GM18511 (cell line): ENCODE results near the gene EAPP.
"Not testable (repeated sequence)": the region's sequence is repeated elsewhere in the genome, so short reads cannot be mapped to it uniquely, and the experiment has no call there.

Source experiments
- ATAC-seq: cut with Tn5 transposase; IDR thresholded peaks from one replicate; pipeline ENCODE4 v1.9.1; 2021; ENCODE audit warnings: mild to moderate bottlenecking, moderate library complexity; ENCODE audit not compliant: unreplicated experiment

The EAPP gene

GRCh38 chr14:34538871-34539406 lies 562 bp downstream of the EAPP start:
- ATAC-seq, result peak; percentile 17

DNA sequence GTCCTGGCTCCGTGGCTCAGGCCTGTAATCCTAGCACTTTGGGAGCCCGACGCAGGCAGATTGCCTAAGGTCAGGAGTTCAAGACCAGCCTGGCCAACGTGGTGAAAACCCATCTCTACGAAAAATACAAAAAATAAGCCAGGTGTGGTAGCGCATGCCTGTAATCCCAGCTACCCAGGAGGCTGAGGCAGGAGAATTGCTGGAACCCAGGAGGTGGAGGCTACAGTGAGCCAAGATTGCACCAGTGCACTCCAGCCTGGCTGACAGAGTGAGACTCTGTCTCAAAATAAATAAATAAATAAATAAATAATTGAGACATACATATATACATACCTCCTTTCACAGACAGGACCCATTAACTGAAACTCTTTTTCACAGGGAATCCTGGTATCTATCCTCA lies 1.4 kb downstream of the EAPP start:
- not testable (repeated sequence) for ATAC-seq

- ATAC-seq, result no peak
Observed at GRCh38 chr14:34537677-34538009, 1.9 kb downstream of the EAPP start.

GRCh38 chr14:34536951-34537676 lies 2.4 kb downstream of the EAPP start:
- ATAC-seq, result no peak

- ATAC-seq, result no peak
Observed at GRCh38 chr14:34527591-34527990, 11.9 kb downstream of the EAPP start.

- ATAC-seq, result not testable (repeated sequence)
Observed at GRCh38 chr14:34524216-34524615, 15.3 kb downstream of the EAPP start.

DNA sequence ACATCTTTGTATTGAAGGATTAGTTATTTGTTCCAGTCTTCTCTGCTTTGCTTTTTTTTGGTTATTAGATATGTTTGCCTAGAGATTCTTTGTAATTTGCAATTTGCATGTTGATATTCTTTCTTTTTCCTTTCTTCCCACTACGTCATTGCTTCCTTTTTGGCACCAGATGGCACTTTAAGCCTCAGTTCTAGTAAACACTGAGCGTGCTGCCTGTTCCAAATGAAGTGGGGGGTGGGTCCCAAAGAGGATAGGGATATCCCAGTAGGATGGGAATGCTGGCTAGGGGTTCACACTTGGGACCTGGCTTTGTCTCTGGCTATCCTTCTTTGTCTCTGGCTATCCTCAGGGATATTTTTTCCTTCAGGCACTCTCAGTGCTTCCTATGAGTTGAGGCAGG lies 17.0 kb downstream of the EAPP start:
- ATAC-seq, result no peak

DNA sequence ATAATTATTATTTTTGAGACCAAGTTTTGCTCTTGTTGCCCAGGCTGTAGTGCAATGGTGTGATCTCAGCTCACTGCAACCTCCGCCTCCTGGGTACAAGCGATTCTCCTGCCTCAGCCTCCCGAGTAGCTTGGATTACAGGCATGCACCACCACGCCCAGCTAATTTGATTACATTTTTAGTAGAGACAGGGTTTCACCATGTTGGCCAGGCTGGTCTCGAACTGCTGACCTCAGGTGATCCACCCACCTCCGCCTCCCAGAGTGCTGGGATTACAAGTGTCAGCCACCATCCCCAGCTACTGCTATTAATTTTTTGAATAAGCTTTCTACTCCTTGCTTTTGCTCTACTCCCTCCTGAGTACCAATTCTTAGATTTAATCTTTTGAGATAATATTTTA lies 18.4 kb downstream of the EAPP start:
- ATAC-seq, result not testable (repeated sequence)

- ATAC-seq, result not testable (repeated sequence)
Observed at GRCh38 chr14:34520304-34520970, 19.1 kb downstream of the EAPP start.

DNA sequence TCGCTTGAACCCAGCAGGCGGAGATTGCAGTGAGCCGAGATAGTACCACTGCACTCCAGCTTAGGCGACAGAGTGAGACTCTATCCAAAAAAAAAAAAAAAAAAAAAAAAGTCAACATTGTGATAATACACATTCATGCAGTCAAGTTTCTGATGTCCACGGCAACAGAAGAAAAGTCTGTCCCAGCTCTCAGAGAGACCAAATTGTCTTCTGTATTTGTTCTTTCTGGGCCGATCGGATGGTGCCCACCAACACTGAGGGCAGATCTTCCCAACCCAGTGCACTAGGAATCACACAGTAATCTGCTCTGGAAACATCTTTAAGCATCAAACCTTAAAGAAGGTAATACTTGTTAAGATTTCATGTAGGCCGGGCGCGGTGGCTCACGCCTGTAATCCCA lies 31.6 kb downstream of the EAPP start:
- ATAC-seq, result no peak

DNA sequence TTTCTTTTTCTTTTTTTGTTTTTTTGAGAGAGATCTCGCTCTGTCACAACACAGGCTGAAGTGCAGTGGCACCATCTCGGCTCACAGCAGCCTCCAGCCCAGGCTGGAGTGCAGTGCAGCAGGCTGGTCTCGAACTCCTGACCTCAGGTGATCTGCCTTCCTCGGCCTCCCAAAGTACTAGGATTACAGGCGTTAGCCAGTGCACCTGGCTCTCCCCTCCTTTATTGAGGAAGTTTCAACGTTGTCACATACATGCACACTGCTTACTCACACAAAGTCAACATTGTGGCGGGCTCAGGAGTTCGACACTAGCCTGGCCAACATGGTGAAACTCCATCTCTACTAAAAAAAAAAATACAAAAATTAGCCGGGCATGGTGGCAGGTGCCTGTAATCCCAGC lies 32.0 kb downstream of the EAPP start:
- ATAC-seq, result no peak

DNA sequence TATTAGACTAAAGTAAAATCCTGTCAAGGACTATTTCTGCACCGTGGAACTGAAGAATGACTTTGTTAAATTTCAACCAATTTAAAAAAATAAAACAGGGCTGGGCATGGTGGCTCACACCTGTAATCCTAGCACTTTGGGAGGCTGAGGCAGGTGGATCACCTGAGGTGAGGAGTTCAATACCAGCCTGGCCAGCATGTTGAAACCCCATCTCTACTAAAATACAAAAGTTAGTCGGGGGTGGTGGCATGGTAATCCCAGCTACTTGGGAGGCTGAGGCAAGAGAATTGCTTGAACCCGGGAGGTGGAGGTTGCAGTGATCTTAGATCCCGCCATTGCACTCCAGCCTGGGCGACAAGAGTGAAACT lies 34.4 kb downstream of the EAPP start:
- ATAC-seq, result not testable (repeated sequence)

DNA sequence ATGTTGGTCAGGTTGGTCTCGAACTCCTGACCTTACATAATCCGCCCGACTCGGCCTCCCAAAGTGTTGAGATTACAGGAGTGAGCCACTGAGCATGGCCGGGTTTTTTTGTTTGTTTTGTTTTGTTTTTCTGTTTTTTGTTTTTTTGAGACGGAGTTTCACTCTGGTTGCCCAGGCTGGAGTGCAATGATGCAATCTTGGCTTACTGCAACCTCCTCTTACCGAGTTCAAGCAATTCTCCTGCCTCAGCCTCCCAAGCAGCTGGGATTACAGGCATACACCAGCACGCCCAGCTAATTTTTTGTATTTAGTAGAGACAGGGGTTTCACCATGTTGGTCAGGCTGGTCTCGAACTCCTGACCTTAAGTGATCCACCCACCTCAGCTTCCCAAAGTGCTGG lies 35.5 kb downstream of the EAPP start:
- ATAC-seq, result not testable (repeated sequence)

DNA sequence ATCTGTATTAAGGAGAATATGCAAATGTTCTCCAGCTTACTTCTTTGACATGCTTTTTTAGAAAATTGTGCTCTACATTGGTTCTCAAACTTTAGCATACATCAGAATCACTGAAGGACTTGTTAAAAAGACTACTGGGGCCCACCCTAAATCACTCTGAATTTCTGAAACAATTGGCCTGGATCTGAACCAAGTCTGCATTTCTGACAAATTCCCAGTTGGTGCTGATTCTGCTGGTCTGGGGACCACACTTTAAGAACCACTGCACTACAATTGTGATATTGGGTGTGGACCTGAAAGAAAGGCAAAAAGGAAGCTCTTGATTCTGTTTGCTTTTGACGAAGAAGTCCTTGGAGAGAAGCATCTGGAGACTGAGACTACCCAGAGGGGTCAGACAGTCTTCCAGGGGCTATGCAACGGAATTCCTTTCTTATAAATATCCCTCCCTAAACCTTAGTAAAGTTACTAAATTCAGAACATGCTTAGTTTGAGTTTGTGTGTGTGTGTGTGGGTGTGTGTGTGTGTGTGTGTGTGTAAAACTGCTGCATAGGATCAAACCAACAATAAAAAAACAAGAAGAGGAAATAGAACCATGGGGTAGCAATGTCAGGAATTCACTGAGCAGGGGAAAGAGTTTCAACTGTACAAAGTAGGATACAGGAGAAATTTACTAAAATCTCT lies 36.8 kb downstream of the EAPP start:
- ATAC-seq, result no peak

- no peak for ATAC-seq
Observed at GRCh38 chr14:34502001-34502400, 37.5 kb downstream of the EAPP start.

DNA sequence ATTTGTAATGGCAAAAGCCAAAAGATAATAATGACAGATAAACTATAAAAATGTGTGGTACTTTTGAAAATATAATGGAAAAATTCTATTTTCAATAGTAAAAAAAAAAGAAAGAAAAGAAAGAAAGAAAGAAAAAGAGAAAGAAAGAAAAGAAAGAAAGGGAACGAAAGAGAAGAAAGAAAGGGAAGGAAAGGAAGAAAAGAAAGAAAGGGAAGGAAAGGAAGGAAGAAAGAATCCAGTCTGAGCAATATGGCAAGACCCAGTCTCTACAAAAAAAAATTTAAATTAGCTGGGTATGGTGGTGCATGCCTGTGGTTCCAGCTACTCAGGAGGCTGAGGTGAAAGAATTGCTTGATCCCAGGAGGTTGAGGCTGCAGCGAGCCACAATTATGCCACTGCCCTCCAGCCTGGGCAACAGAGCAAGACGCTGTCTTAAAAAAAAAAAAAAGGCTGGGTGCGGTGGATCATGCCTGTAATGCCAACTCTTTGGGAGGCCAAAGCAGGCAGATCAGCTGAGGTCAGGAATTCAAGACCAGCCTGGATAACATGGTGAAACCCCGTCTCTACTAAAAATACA lies 38.4 kb downstream of the EAPP start:
- ATAC-seq, result no peak

DNA sequence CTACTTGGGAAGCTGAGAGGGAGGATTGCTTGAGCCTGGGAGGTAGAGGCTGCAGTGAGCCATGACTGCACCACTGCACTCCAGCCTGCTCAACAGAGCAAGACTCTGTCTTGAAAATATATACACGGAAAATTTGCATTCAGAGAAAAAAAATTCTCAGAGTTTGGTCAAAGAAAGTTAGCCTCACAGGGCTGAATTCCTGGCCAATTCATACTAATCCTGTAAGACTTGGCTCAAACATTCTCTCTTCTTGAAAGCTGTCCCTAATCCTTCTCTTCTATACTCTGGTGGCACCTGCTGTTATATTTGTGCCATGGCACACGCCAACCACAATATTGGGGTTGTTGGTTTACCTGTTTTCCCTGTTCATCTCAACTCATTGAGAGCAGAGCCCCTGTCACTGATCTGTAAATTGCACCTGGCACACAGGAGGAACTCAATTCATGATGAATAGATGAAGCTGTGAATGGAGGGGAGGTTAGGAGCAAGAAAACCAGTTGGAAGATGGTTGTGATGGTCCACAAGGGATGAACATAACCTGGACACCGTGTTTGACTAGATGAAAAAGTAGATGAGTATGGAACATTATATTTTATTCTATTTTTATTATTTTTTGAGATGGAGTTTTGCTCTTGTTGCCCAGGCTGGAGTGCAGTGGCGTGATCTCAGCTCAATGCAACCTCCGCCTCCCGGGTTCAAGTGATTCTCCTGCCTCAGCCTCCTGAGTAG lies 40.7 kb downstream of the EAPP start:
- ATAC-seq, result no peak

DNA sequence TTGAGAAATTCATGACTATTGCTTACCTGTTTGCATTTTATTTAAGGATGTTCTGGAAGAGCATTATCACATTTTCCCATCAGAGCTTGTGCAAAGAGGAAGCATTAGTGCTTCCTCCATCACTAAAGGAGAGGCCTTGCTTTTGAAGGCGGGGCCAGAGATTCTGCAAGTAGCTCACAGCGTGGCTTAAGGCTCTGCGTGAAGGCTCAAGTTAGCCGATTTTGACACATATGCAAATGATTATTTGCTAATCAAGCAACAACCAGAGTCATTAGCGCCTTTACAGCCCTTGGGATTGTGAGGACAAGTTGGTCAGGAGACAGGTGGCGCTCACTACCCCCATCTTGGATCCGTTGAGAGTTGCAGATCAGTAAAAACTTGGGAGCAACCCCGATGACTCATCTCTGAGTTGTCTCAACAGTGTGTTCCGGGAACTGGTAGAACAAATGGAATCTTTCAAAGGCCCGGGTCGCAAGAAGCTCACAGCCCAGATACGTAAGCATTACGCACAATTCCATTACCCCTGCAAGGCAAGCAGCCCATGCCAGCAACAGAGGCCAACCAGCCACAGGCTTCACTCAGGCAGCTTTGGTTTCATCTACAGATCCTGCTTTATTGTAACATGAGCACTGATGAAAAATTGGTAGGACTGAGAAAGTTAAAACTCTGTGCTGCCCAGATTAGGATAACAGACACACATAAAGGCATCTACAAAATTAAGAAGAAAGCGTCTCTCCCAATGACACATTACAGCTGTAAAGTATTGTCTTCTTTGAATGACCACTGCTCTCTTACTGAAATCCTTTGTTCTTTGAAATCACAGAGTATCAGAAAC lies 42.6 kb downstream of the EAPP start:
- no peak for ATAC-seq

DNA sequence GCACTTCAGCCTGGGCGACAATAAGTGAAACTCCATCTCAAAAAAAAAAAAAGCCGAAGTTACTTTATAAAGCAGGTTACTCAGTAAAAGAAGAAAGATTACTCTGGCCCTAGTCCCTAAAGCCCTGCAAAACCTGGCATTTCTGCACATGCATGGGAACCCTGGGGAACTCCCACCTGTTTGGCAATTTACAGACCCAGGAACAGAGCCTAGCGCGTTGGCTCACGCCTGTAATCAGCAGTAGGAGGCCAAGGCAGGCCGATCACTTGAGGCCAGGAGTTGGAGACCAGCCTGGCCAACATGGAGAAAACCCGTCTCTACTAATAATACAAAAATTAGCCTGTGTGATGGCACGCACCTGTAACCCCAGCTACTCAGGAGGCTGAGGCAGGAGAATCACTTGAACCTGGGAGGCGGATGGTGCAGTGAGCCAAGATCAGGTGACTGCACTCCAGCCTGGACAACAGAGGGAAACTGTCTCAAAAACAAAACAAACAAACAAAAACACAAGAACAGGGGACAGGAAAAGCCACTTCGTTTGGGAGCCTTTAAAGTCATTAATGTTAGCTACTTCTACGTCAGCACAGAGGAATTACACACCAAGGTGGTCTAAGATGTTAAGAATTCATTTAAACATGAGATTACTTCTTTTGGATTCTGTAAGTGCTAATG lies 43.4 kb downstream of the EAPP start:
- no peak for ATAC-seq

GRCh38 chr14:34489324-34489723 lies 50.2 kb downstream of the EAPP start:
- no peak for ATAC-seq
